ENCODE measurements around the gene RPL14. TPM values are rescaled to one million over a fixed set of nuclear protein-coding genes. Genes with fewer than 3 reads are reported as not detected.

Gene RPL14
- total and polyA plus RNA-seq, 10 of the 15 experiments (the other 5 are each of a cell fraction or from before 2014, with no cell fraction given): 530 to 3,008 (median 1,136) TPM

GRCh38 chr3:40437889-40438288 lies 19.2 kb upstream of the RPL14 start:
- Histone ChIP-seq H2AFZ (ENCODE audit: control insufficient read depth, low read depth, low read length) (no peak overlapping the region), H3K27me3 (replicated peaks in 1 of 2; ENCODE audit: control insufficient read depth in 2 of 2, insufficient read depth in 2 of 2, low read length in 1 of 2) (no peaks in the 10 kb centered on the region), H3K9ac (ENCODE audit: control insufficient read depth, insufficient read depth, low read length) (no peak overlapping the region), H3K4me1 (ENCODE audit: control insufficient read depth, insufficient read depth, low read length) (no peaks in the 10 kb centered on the region), H3K9me3 (replicated peaks; ENCODE audit: control insufficient read depth, insufficient read depth, low read length) (no peaks in the 10 kb centered on the region), H4K20me1 (ENCODE audit: control insufficient read depth, insufficient read depth) (no peaks in the 10 kb centered on the region), H3K4me3 (no peak overlapping the region), H3K4me2 (ENCODE audit: control insufficient read depth, insufficient read depth) (no peak overlapping the region), H3K27ac (ENCODE audit: control insufficient read depth, insufficient read depth) (no peak overlapping the region), H3K36me3 (ENCODE audit: control insufficient read depth in 2 of 2, insufficient read depth in 2 of 2, low read length in 1 of 2) (no peaks in the 10 kb centered on the region), H3K79me2 (ENCODE audit: control insufficient read depth, insufficient read depth, low read length) (no peaks in the 10 kb centered on the region)
- DNase-seq (ENCODE audit: low read depth, low spot score): no peak
- ATAC-seq: no peak
- ChIA-PET POLR2A (no interaction called here), CTCF (interaction anchor here (0.7 kb wide), 1 partner anchor 14 kb away, joined by 3 read pairs; no protein-coding TSS in a partner anchor), RAD21 (ENCODE audit: unreplicated experiment) (no interaction called here), SMC1A (ENCODE audit: uncharacterized antibody, unreplicated experiment) (no interaction called here)
- intact Hi-C loops (cut with micrococcal nuclease; ENCODE audit: unreplicated experiment): no loop called here
- WGBS (ENCODE audit: insufficient coverage, insufficient replicate concordance, low lambda C conversion rate, missing lambda C conversion rate): 70% methylated on average over 5 of the region's 5 CpGs
- FAIRE-seq: no peak
- in situ Hi-C loops (cut with MboI): no loop called here
- TF ChIP-seq STAT3 (IDR thresholded peaks at IDR 0.05; ENCODE audit: low read depth, low read length): no peak
- peak; percentile 63; the same call in 1 of the 2 replicates for TF ChIP-seq REST (IDR thresholded peaks at IDR 0.05; ENCODE audit: low read depth, low read length)
- TF ChIP-seq RELB (IDR thresholded peaks at IDR 0.05; ENCODE audit: low read depth): no peak
- no peak for TF ChIP-seq SP1 (IDR thresholded peaks at IDR 0.05; ENCODE audit: low read depth, low read length)
- no TSS peak for BruUV-seq (replicated peaks)

Measured in GM12878 (cell line).